Ovary (tissue), 3 donors: ENCODE data around the gene NUDT1.

Experiments
- CTCF ChIP-seq, 3 donors: fragments of 450-650 bp in 2 of 3; fragments of 200-600 bp in 1 of 3; IDR thresholded peaks; one replicate each; pipeline versions ENCODE4 v1.5.1 to v1.8.0; 2016 to 2022; ENCODE audit warnings: antibody characterized with exemption in 3 of 3, mild to moderate bottlenecking in 1 of 3
- EP300 ChIP-seq: sonication (generic); formaldehyde crosslinking; IDR thresholded peaks from one replicate; pipeline ENCODE4 v1.6.1; 2017; ENCODE audit warnings: antibody characterized with exemption
- POLR2A ChIP-seq: fragments of 450-650 bp; IDR thresholded peaks from one replicate; pipeline ENCODE4 v1.6.1; 2017; ENCODE audit warnings: antibody characterized with exemption, mild to moderate bottlenecking, moderate library complexity
- donor health status: DM: no; HTN: no; CAD: no.

- TF ChIP-seq CTCF (IDR thresholded peaks at IDR 0.05) (no peak), POLR2A (no peak), EP300 (no peak)
These were observed 21.1 kb upstream of the NUDT1 start for GRCh38 chr7:2220954-2221353.
